Measurements from ENCODE around the gene AKR7A3. TPM values are rescaled to one million over a fixed set of nuclear protein-coding genes. Genes with fewer than 3 reads are reported as not detected.

AKR7A3 gene
- total and polyA plus RNA-seq, 9 of the 15 experiments (the other 6 are each of a cell fraction or from before 2014, with no cell fraction given) = 0.04 to 1.5 (median 0.44) TPM; not detected in 1

DNA sequence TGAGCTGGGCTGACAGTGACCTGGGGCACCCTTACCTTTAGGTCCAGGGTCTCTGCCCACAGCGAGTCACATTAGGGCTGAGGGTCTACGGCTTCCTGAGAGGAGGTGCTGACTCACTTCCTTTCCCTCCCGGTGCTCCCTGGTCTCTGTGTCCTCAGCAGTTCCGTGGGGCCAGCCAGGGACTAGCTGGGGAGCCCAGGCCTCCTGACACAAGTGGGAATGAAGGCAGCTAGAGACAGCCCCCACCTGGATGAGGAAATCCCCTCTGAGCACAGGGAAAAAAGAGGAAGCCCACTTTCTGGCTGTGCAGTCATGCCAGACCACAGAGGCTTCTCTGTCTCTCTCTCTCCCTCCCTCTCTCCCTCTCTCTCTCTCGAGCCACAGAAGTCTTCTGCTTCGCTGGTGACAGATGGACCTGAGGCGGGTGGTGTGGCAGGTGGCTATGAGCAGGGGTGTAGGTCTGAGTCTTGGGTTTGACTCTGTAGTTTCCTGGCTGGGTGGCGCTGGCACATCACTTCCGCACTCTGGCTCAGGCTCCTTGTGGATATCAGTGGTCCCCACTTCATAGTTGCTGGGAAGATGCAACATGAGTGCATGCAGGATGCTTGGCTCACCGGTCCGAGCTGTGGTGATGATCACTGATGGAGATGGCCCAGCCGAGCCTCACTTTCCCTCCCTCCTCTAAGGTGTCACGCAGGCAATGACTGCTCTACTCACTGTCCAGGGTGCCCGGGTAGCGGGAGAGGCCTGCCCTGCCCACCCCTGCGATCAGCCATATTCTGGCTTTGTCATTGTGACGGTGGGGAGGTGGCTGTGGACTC is 27.0 kb upstream of the AKR7A3 start:
- BruUV-seq (replicated peaks) = no TSS peak
- Histone ChIP-seq H3K4me3 (no peak overlapping the region), H3K4me2 (ENCODE audit: insufficient read depth, low read length) (peak overlapping the region; percentile 56), H3K79me2 (ENCODE audit: control insufficient read depth, insufficient read depth, low read length) (peaks cover 65% of the 10 kb centered on the region), H3K36me3 (ENCODE audit: control insufficient read depth, insufficient read depth, low read length) (peaks cover 42% of the 10 kb centered on the region), H3K9me1 (ENCODE audit: control insufficient read depth, insufficient read depth, low read length) (peaks cover 2% of the 10 kb centered on the region), H3K9me3 (replicated peaks; ENCODE audit: control insufficient read depth, insufficient read depth, low read depth, low read length) (no peaks in the 10 kb centered on the region), H3K27me3 (ENCODE audit: control insufficient read depth in 2 of 2, insufficient read depth in 2 of 2, low read length in 2 of 2) (no peaks in the 10 kb centered on the region), H3K9ac (ENCODE audit: insufficient read depth in 1 of 2, low read depth in 2 of 2, low read length in 2 of 2) (peak overlapping the region; percentile 55 to 87; a peak in 3 of 4 replicates), H2AFZ (ENCODE audit: low read depth, low read length) (peak overlapping the region; percentile 37), H3K27ac (ENCODE audit: extremely low read depth, low read depth, low read length) (peak overlapping the region; percentile 64), H4K20me1 (replicated peaks; ENCODE audit: control insufficient read depth, insufficient read depth, low read length) (peaks cover 23% of the 10 kb centered on the region), H3K4me1 (replicated peaks in 1 of 2; ENCODE audit: control insufficient read depth in 2 of 2, insufficient read depth in 2 of 2, low read length in 2 of 2) (peaks cover 54 to 71% of the 10 kb centered on the region in 2 experiments)
- WGBS (ENCODE audit: insufficient coverage, low coverage, missing lambda C conversion rate) = 49% methylated on average over 17 of the region's 17 CpGs
- POLR2A ChIA-PET = interaction anchor here (0.9 to 1.1 kb wide), 3 partner anchors 10 to 20 kb away, joined by 3 read pairs; no protein-coding TSS in a partner anchor
- FAIRE-seq (peak; percentile 81), DNase-seq (ENCODE audit: extremely low read depth in 1 of 4, low spot score in 3 of 4) (peak in 2 of 4 experiments; percentile 69 to 79), ATAC-seq (peak; percentile 3; the same call in 1 of the 3 replicates)
- CTCF ChIA-PET (ENCODE audit: low intra/inter-chr PET ratio) = no interaction called here
- intact Hi-C loops (cut with micrococcal nuclease) (no loop called here), in situ Hi-C loops (cut with MboI) (no loop called here)
- peak; percentile 58; the same call in 1 of the 2 replicates for TF ChIP-seq DPF2 (IDR thresholded peaks at IDR 0.05)
- TF ChIP-seq EP300 (IDR thresholded peaks at IDR 0.05; ENCODE audit: low read length) = peak; percentile 24; the same call in 1 of the 2 replicates
- TF ChIP-seq ETV1 (tag; conservative IDR thresholded peaks at IDR 0.05; ENCODE audit: low read depth) = peak; percentile 75
- TF ChIP-seq, protein P1, sequence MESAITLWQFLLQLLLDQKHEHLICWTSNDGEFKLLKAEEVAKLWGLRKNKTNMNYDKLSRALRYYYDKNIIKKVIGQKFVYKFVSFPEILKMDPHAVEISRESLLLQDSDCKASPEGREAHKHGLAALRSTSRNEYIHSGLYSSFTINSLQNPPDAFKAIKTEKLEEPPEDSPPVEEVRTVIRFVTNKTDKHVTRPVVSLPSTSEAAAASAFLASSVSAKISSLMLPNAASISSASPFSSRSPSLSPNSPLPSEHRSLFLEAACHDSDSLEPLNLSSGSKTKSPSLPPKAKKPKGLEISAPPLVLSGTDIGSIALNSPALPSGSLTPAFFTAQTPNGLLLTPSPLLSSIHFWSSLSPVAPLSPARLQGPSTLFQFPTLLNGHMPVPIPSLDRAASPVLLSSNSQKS (CRISPR knock-in tag; IDR thresholded peaks at IDR 0.05) = no peak
- TF ChIP-seq ETV5 (CRISPR knock-in tag; IDR thresholded peaks at IDR 0.05; ENCODE audit: low read depth) = peak; percentile 90
- peak in 1 of 2 experiments; percentile 51; a peak in 1 of 4 replicates for TF ChIP-seq TRIM24 (IDR thresholded peaks at IDR 0.05)
- peak; percentile 86 for TF ChIP-seq C11orf30 (IDR thresholded peaks at IDR 0.05; ENCODE audit: low read depth)
- TF ChIP-seq GABPB1 (CRISPR knock-in tag; IDR thresholded peaks at IDR 0.05) = 0 out of 2 replicates have a peak, but pooled peaks have one; percentile 30
- TF ChIP-seq UBTF (IDR thresholded peaks at IDR 0.05; ENCODE audit: borderline replicate concordance in 1 of 2, low read depth in 2 of 2, low read length in 2 of 2) = 0 out of 4 replicates have a peak, but pooled peaks of 1 of the 2 experiments have one; percentile 68
- 0 out of 2 replicates have a peak, but pooled peaks have one; percentile 24 for TF ChIP-seq CBFB (CRISPR knock-in tag; IDR thresholded peaks at IDR 0.05)
- TF ChIP-seq POLR2A (conservative IDR thresholded peaks at IDR 0.05) = peak; percentile 41; the same call in 1 of the 2 replicates
- peak; percentile 36; the same call in 1 of the 2 replicates for TF ChIP-seq ZEB2 (IDR thresholded peaks at IDR 0.05)
- TF ChIP-seq MTA3 (IDR thresholded peaks at IDR 0.05; ENCODE audit: borderline replicate concordance) = peak; percentile 34; the same call in 1 of the 2 replicates
- peak; percentile 90 for TF ChIP-seq NFE2 (IDR thresholded peaks at IDR 0.05; ENCODE audit: low read depth)
- TF ChIP-seq SMARCA4 (IDR thresholded peaks at IDR 0.05) = peak; percentile 74
- no peak for TF ChIP-seq CXXC5 (CRISPR knock-in tag; IDR thresholded peaks at IDR 0.05)
- 0 out of 2 replicates have a peak, but pooled peaks have one; percentile 45 for TF ChIP-seq ZNF175 (CRISPR knock-in tag; IDR thresholded peaks at IDR 0.05; ENCODE audit: low read depth)
- TF ChIP-seq FOXK1 (CRISPR knock-in tag; IDR thresholded peaks at IDR 0.05; ENCODE audit: borderline replicate concordance) = 0 out of 2 replicates have a peak, but pooled peaks have one; percentile 61
- TF ChIP-seq NR2C2 (CRISPR knock-in tag; IDR thresholded peaks at IDR 0.05) = no peak
- TF ChIP-seq NR2C2 (tag; IDR thresholded peaks at IDR 0.05) = peak; percentile 49; the same call in 1 of the 2 replicates
- no peak for TF ChIP-seq E2F3 (CRISPR knock-in tag; IDR thresholded peaks at IDR 0.05)

All from K562 (cell line).